Muscle of leg (tissue), 11 donors: ENCODE results near the gene PPP1R8. TPM values are rescaled to one million over a fixed set of nuclear protein-coding genes. Genes with fewer than 3 reads are reported as not detected.
A peak's percentile ranks its signal among the peaks of the same experiment; 100 is the strongest.
"Not testable (repeated sequence)": the region's sequence is repeated elsewhere in the genome, so short reads cannot be mapped to it uniquely, and the experiment has no call there.

Experiments used
- DNase-seq: peaks from one replicate; pipeline ENCODE4 v3.0.0; 2013
- H3K27ac ChIP-seq: one replicate; pipeline ENCODE4 v1.5.1; 2013; ENCODE audit warnings: mild to moderate bottlenecking, low read length, control low read depth
- H3K27me3 ChIP-seq: one replicate; pipeline ENCODE4 v1.6.1; 2013; ENCODE audit warnings: low read length; ENCODE audit not compliant: control insufficient read depth, insufficient read depth
- H3K36me3 ChIP-seq: one replicate; pipeline ENCODE4 v1.6.1; 2013; ENCODE audit warnings: low read length; ENCODE audit not compliant: control insufficient read depth, insufficient read depth
- H3K4me1 ChIP-seq: one replicate; pipeline ENCODE4 v1.6.1; 2013; ENCODE audit warnings: low read length; ENCODE audit not compliant: control insufficient read depth, insufficient read depth
- H3K4me3 ChIP-seq: one replicate; pipeline ENCODE4 v1.5.1; 2013; ENCODE audit warnings: low read length, control low read depth
- H3K9me3 ChIP-seq: replicated peaks from 2 replicates; pipeline ENCODE4 v1.6.1; 2013; ENCODE audit warnings: low read depth, low read length; ENCODE audit not compliant: control insufficient read depth
- WGBS: methylation state at CpG from one replicate; pipeline ENCODE4 v1.1.5; 2013; ENCODE audit warnings: missing lambda C conversion rate; ENCODE audit not compliant: insufficient coverage; 5-methylcytosine and 5-hydroxymethylcytosine counted together
- polyA plus RNA-seq, 8 donors: library from polyadenylated mRNA; unstranded; fragments of 120-200 nt; gene quantifications; one replicate each; pipeline versions ENCODE4 v1.2.1 to v1.2.3, GENCODE V29; 2013; ENCODE audit warnings: inconsistent platforms in 1 of 8, low replicate concordance in 1 of 8; ENCODE audit not compliant: insufficient read length in 8 of 8, insufficient read depth in 1 of 8
- total RNA-seq: library from RNA; stranded (reverse); fragments of 120-200 nt; gene quantifications from one replicate; pipeline ENCODE4 v1.2.4, GENCODE V29; 2013

PPP1R8 gene
- total and polyA plus RNA-seq, 9 donors: 27.8 to 43.3 (median 32.5) TPM

DNA sequence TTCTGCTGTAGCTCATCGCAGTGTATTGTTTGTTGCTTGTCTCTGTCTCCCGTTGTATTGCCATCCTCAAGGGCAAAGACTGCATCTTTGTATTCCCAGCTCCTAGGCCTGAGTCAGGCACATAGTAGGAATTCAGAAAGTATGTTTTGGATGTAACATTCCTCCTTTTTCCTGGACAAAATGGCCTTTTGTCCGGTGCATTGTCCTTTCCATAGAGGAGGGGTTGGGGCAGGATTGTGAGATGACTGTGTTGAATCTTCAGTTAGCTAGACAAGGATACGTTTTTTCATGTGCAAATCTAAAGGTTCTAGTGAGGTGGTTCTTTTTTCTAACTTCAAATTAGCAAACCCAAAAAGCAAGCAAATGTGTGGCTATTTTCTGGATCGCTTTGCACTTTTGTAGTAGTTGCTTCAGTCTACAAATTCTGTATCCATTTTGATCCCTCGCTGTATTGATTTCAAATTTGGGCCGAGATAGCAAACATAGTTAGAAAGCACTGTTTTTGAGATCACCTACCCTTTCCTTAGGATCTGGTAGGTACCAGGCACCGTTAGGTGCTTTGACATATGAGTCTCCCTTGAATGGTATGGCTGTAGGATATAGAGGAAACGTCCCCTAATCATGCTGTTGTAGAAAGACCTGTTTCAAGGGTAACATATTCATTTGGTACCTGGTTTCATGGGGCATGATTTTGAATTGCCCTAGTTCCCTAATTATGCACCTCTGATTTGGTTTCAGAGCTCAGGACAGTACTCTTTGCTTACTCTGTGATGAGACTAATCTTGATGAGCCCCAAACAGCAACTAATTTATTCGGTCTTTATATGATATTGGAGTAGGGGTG lies 1.2 kb downstream of the PPP1R8 start:
- 80% methylated on average over 1 of the region's 10 CpGs for WGBS
- no peak for DNase-seq
- Histone ChIP-seq H3K27me3 (no peaks in the 10 kb centered on the region), H3K4me3 (peak overlapping the region; percentile 66), H3K27ac (no peak overlapping the region), H3K36me3 (peaks cover 9% of the 10 kb centered on the region), H3K9me3 (no peaks in the 10 kb centered on the region), H3K4me1 (peaks cover 10% of the 10 kb centered on the region)

DNA sequence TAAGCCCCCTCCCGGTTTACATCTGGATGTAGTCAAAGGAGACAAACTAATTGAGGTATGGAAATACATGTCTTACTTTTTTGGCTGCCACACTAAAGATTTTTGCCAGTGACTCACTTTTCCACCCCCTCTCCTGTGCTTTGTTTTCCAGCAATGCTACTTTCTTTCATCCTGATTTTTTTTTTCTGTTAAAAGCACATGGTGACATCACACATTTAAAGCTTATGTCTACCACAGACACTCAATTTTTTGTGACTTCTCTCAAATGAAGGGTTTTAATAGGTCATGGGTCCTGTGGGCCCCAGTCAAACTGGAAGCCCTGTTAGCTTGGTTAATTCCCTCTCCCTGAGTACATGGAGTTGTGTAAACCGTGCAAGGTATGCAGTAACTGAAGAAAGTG lies 2.2 kb downstream of the PPP1R8 start:
- DNase-seq: no peak
- Histone ChIP-seq H3K36me3 (peaks cover 9% of the 10 kb centered on the region), H3K4me3 (no peak overlapping the region), H3K4me1 (peaks cover 10% of the 10 kb centered on the region), H3K9me3 (no peaks in the 10 kb centered on the region), H3K27me3 (no peaks in the 10 kb centered on the region), H3K27ac (no peak overlapping the region)
- WGBS: no CpG with 5 or more reads among the region's 2 CpGs

DNA sequence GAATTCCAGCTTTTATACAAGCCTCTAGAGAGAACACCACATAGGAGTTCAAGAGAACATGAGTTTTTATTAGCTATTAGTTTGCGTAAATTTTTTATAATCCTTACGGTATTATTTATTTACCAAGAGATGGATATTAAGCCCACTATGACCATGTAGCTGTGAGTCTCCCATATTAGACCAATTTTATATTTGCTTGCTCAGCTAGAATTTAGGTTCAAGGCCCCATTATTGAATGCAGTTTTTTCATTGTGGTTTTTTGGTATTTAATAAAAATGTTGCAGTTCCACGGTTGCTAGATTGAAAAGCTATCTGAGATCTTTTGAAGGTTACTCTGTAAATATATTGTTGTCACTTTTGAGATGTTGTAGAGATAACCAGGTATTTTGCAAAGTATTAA lies 2.9 kb downstream of the PPP1R8 start:
- H3K4me1 ChIP-seq: peaks cover 10% of the 10 kb centered on the region
- H3K4me3 ChIP-seq: no peak overlapping the region
- H3K36me3 ChIP-seq: peaks cover 9% of the 10 kb centered on the region
- H3K9me3 ChIP-seq: no peaks in the 10 kb centered on the region
- H3K27me3 ChIP-seq: no peaks in the 10 kb centered on the region
- H3K27ac ChIP-seq: no peak overlapping the region
- DNase-seq: no peak
- WGBS: 100% methylated on average over 1 of the region's 3 CpGs

DNA sequence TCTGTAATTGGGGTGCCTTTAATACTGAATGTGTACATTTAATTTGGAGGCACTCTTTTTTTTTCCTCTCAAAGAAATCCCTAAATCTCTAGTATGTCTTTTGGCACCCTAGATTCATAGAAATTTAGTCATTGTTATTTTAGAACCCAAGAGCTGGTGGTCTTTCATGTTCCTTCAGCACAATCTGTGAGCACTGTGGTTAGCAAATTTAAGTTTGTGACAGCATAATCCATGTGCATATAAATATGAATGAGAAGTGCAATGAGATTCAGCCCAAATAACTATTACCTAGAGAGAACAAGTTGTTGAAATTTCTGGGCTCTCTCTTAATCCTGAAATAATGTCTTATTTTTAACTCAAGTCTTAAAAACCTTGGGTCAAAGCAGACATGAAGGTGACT lies 4.5 kb downstream of the PPP1R8 start:
- Histone ChIP-seq H3K4me3 (no peak overlapping the region), H3K36me3 (peaks cover 21% of the 10 kb centered on the region), H3K9me3 (no peaks in the 10 kb centered on the region), H3K27me3 (no peaks in the 10 kb centered on the region), H3K27ac (no peak overlapping the region), H3K4me1 (peaks cover 8% of the 10 kb centered on the region)
- DNase-seq: no peak

DNA sequence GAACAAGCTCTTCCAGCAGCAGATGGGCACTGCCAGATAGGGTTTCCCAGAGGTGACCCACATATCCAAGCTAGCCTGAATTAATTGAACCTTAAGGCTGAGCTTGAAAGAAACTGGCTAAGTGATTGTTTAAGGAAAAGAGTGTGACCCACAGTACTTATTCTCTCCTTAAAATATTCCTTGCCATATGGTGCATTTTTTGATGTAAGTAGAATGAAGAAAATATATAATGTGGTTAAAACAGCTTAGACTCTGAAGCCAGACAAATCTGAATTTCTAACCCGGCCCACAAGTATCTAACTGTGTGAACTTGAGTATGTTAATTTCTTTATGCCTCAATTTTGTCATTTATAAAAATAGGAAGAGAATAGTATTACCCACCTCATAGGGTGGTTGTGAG lies 4.9 kb downstream of the PPP1R8 start:
- H3K27ac ChIP-seq: no peak overlapping the region
- no peak for DNase-seq
- no peak overlapping the region for H3K4me3 ChIP-seq
- no peaks in the 10 kb centered on the region for H3K27me3 ChIP-seq
- H3K36me3 ChIP-seq: peaks cover 24% of the 10 kb centered on the region
- H3K9me3 ChIP-seq: no peaks in the 10 kb centered on the region
- H3K4me1 ChIP-seq: peaks cover 7% of the 10 kb centered on the region
- WGBS: no CpG with 5 or more reads among the region's 1 CpG

DNA sequence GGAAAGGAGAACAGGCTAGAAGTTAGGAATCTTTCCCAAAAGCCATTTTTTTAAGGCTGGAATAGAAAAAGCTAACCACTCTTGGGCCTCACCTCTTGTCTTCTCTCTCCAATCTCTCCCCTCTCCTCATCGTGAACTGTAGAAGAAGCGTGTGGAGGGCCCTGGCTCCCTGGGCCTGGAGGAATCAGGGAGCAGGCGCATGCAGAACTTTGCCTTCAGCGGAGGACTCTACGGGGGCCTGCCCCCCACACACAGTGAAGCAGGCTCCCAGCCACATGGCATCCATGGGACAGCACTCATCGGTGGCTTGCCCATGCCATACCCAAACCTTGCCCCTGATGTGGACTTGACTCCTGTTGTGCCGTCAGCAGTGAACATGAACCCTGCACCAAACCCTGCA lies 19.4 kb downstream of the PPP1R8 start:
- Histone ChIP-seq H3K4me3 (no peak overlapping the region), H3K27me3 (no peaks in the 10 kb centered on the region), H3K4me1 (no peaks in the 10 kb centered on the region), H3K9me3 (peaks cover 4% of the 10 kb centered on the region), H3K27ac (no peak overlapping the region), H3K36me3 (peaks cover 43% of the 10 kb centered on the region)
- DNase-seq: no peak
- WGBS: 98% methylated on average over 5 of the region's 7 CpGs

DNA sequence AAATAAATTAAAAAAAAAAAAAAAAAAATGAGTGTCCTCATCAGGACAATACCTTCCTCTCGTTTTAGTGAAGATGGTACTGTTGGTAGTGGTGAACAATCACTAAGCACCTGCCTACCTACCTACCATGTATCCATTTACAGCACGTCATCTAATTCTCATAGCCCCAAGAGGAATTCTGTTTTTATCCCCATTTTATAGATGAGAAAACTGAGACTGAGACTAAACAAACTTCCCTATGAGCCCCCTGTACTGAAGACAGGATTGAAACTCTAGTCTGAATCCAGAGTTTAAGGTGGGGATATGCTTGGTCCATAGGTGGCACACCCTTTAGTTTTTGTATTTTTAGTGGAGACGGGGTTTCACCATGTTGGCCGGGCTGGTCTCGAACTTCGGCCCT lies 24.5 kb downstream of the PPP1R8 start:
- Histone ChIP-seq H3K27ac (no peak overlapping the region), H3K27me3 (no peaks in the 10 kb centered on the region), H3K4me1 (peaks cover 9% of the 10 kb centered on the region), H3K36me3 (peaks cover 16% of the 10 kb centered on the region), H3K9me3 (peaks cover 4% of the 10 kb centered on the region), H3K4me3 (no peak overlapping the region)
- no peak for DNase-seq
- 100% methylated on average over 4 of the region's 6 CpGs for WGBS

DNA sequence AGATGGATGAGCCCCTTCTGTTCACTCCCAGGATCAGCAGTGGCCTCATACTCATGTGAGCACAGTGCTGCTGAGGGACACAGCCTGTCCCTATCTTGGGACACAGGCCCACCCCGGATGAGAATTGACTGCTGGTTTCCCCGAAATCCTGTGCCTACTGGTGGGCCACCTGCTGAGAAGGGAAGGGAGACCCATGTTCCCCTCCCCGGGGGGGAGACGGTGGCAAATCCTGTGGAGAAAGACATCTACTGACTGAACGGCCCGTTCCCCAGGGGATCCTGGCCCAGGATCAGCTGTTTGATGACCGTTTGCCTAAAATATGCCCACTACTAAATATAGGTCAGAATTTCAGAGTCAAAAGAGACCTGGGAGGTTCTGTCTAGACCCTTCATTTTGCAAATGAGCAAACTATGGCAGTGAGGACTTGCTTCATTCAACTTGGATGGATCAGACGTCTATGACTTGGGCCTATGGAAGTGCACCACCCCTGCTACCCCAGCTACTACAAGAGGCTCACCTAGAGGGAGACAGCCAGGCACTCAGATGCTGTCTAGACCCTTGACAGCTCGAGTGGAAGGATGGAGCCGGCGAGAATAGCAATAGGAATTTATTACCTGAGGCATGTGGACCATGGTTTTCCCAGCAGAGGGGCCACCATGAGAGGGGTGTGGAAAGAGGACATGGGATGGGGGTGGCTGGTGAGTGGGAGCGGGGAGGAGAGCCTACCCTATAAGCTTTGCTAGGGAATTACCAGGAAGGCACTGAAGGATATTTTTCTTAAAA lies 26.2 kb downstream of the PPP1R8 start:
- H3K36me3 ChIP-seq: peaks cover 1% of the 10 kb centered on the region
- DNase-seq: no peak
- H3K27ac ChIP-seq: no peak overlapping the region
- WGBS: 61% methylated on average over 6 of the region's 12 CpGs
- no peak overlapping the region for H3K4me3 ChIP-seq
- H3K4me1 ChIP-seq: peaks cover 9% of the 10 kb centered on the region
- H3K27me3 ChIP-seq: no peaks in the 10 kb centered on the region
- no peaks in the 10 kb centered on the region for H3K9me3 ChIP-seq

DNA sequence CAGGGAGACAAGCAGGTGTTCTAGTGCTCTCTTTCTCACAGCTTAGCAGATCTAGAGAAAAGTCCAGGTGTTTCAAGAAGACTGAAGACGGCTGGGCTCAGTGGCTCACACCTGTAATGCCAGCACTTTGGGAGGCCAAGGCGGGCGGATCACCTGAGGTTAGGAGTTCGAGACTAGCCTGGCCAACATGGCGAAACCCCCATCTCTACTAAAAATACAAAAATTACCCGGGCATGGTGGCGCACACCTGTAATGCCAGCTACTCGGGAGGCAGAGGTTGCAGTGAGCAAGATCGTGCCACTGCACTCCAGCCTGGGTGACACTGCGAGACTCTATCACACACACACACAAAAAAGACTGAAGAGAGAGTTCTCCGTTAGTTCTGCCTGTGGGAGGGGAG lies 27.0 kb downstream of the PPP1R8 start:
- H3K4me3 ChIP-seq, H3K27ac ChIP-seq, DNase-seq, H3K27me3 ChIP-seq, H3K9me3 ChIP-seq, H3K36me3 ChIP-seq: not testable (repeated sequence)
- H3K4me1 ChIP-seq: peaks cover 11% of the 10 kb centered on the region
- 67% methylated on average over 1 of the region's 11 CpGs for WGBS

DNA sequence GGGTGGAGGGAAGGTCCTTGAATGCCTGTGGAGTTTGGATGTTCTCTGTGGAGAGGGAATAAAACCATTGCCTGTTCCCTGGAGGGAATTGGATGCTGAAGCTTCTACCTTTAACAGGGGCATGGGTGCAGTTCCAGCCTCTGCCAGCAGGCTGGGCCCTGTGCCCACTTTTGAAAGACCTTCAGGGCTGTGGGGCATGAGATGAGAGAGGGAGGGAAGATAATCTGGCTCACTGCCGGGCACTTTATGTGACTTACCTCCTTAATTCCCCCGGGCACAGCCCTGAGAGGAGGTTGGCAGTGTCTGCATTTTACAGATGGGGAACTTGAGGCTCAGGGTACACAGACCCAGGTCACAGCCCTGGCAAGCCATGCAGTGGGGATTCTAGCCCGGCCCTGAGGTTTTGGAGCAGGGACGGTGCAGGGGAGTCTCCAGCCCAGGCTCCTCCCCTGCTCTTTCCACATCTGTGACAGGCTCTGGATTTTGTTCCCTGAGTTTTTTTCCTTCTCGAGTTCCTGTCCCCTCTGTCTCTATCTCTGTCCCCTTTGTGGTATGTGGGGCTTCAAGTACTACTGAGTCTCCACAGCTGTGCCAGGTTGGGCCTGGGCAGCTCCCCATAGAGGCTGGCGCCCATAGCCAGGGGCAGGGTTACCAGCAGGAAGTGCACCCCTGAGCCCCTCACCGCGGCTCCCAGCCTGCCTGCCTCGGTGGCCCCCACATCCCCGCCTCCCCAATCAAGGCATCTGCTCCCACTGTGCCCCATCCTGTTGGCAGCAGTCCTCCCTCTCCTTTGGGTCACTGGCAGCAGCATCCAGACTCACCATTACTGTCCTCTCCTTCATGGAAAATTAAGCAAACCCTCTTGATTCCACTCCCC lies 27.7 kb downstream of the PPP1R8 start:
- Histone ChIP-seq H3K4me3 (no peak overlapping the region), H3K9me3 (no peaks in the 10 kb centered on the region), H3K36me3 (no peaks in the 10 kb centered on the region), H3K27me3 (no peaks in the 10 kb centered on the region), H3K4me1 (peaks cover 18% of the 10 kb centered on the region), H3K27ac (no peak overlapping the region)
- DNase-seq: peak; percentile 77
- WGBS: 51% methylated on average over 5 of the region's 10 CpGs
